Astrocyte (in vitro differentiated cells and primary cell): ENCODE measurements around the gene C8A. TPM values are rescaled to one million over a fixed set of nuclear protein-coding genes. Genes with fewer than 3 reads are reported as not detected.

ENCODE experiments used
- DNase-seq: peaks from one replicate; pipeline ENCODE4 v3.0.0-alpha.2; 2010; ENCODE audit warnings: low read depth
- FAIRE-seq: peaks from 2 replicates; lab custom pipeline; 2011; peaks lifted over from hg19 to GRCh38; lab: Jason Lieb, UNC
- H2AFZ ChIP-seq: 2 replicates; pipeline ENCODE4 v1.6.0; 2012; ENCODE audit warnings: low read depth, low read length, inconsistent platforms
- H3K27ac ChIP-seq: 2 replicates; pipeline ENCODE4 v1.5.1; 2011; ENCODE audit warnings: low read depth, low read length, inconsistent platforms
- H3K27me3 ChIP-seq: 2 replicates; pipeline ENCODE4 v1.6.0; 2011; ENCODE audit warnings: low read length, inconsistent platforms; ENCODE audit not compliant: insufficient read depth
- H3K36me3 ChIP-seq: 2 replicates; pipeline ENCODE4 v1.5.1; 2011; ENCODE audit warnings: low read length, inconsistent platforms; ENCODE audit not compliant: insufficient read depth
- H3K4me1 ChIP-seq: 2 replicates; pipeline ENCODE4 v1.5.1; 2011; ENCODE audit warnings: low read length, inconsistent platforms; ENCODE audit not compliant: insufficient read depth
- H3K4me2 ChIP-seq: 2 replicates; pipeline ENCODE4 v1.6.0; 2012; ENCODE audit warnings: low read length, inconsistent platforms
- H3K4me3 ChIP-seq: 2 replicates; pipeline ENCODE4 v1.5.1; 2011; ENCODE audit warnings: low read depth, mild to moderate bottlenecking, low read length, inconsistent platforms; ENCODE audit not compliant: insufficient read depth
- H3K79me2 ChIP-seq: 2 replicates; pipeline ENCODE4 v1.6.0; 2012; ENCODE audit warnings: mild to moderate bottlenecking, low read length, inconsistent platforms; ENCODE audit not compliant: insufficient read depth
- H3K9ac ChIP-seq: 2 replicates; pipeline ENCODE4 v1.6.0; 2012; ENCODE audit warnings: mild to moderate bottlenecking, low read length, inconsistent platforms
- H3K9me3 ChIP-seq: 2 replicates; pipeline ENCODE4 v1.5.1; 2012; ENCODE audit warnings: low read depth, mild to moderate bottlenecking, low read length, inconsistent platforms; ENCODE audit not compliant: insufficient read depth
- H4K20me1 ChIP-seq: 2 replicates; pipeline ENCODE4 v1.6.0; 2012; ENCODE audit warnings: low read length, inconsistent platforms; ENCODE audit not compliant: insufficient read depth
- H3K27ac Mint-ChIP-seq: one replicate; pipeline ENCODE4 v1.8.0; 2021; ENCODE audit warnings: mild to moderate bottlenecking, mixed read lengths; ENCODE audit not compliant: unreplicated experiment
- H3K27me3 Mint-ChIP-seq: one replicate; pipeline ENCODE4 v1.8.0; 2021; ENCODE audit warnings: low read depth, mixed read lengths; ENCODE audit not compliant: unreplicated experiment
- H3K36me3 Mint-ChIP-seq: one replicate; pipeline ENCODE4 v1.8.0; 2021; ENCODE audit warnings: low read depth, mixed read lengths; ENCODE audit not compliant: unreplicated experiment
- H3K4me1 Mint-ChIP-seq: one replicate; pipeline ENCODE4 v1.8.0; 2021; ENCODE audit warnings: low read depth, mixed read lengths; ENCODE audit not compliant: unreplicated experiment
- H3K4me3 Mint-ChIP-seq: one replicate; pipeline ENCODE4 v1.8.0; 2021; ENCODE audit warnings: mild to moderate bottlenecking, moderate library complexity, mixed read lengths; ENCODE audit not compliant: unreplicated experiment
- H3K9me3 Mint-ChIP-seq: one replicate; pipeline ENCODE4 v1.8.0; 2021; ENCODE audit warnings: mild to moderate bottlenecking, mixed read lengths; ENCODE audit not compliant: unreplicated experiment
- CTCF ChIP-seq: IDR thresholded peaks from 2 replicates; pipeline ENCODE4 v1.5.1; 2011; ENCODE audit warnings: low read depth, mild to moderate bottlenecking, inconsistent platforms, low read length, moderate library complexity; ENCODE audit not compliant: insufficient read depth
- EZH2 ChIP-seq: IDR thresholded peaks from 2 replicates; pipeline ENCODE4 v1.6.1; 2012; ENCODE audit warnings: mild to moderate bottlenecking, low read length, inconsistent platforms; ENCODE audit not compliant: insufficient read depth
- total RNA-seq: library from RNA; stranded (reverse); gene quantifications from 2 replicates; pipeline ENCODE4 v1.2.1, GENCODE V29; 2021

C8A gene
- total RNA-seq, 1 donor from 2014 or later: not detected

DNA sequence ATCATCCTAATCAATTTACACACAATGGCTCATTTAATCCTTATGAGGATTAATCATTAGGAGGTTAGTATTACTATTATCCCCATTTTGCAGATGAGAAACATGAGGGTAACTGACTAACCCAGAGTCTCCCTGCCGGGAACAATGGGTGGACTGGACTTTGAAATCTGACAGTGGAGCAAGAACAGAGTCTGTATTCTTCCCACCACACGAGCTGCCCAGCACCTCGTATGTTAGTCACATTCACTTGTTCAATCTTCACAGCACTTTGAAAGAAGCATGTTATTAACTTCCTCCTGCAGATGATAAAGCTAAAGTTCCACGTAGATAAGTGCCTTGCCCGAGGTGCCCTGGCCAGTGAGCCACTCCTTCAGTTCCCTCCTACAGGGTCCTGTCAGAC lies 98.8 kb downstream of the C8A start:
- Histone ChIP-seq H3K4me1 (no peaks in the 10 kb centered on the region), H3K4me2 (no peak overlapping the region), H3K27me3 (no peaks in the 10 kb centered on the region), H3K4me3 (no peak overlapping the region), H3K9ac (no peak overlapping the region), H4K20me1 (no peaks in the 10 kb centered on the region), H3K36me3 (no peaks in the 10 kb centered on the region), H3K9me3 (peaks cover 3% of the 10 kb centered on the region), H3K79me2 (no peaks in the 10 kb centered on the region), H3K27ac (no peak overlapping the region), H2AFZ (no peak overlapping the region)
- TF ChIP-seq CTCF (no peak), EZH2 (no peak)
- H3K9me3 Mint-ChIP-seq: no peaks in the 10 kb centered on the region
- H3K36me3 Mint-ChIP-seq: no peaks in the 10 kb centered on the region
- H3K4me3 Mint-ChIP-seq: no peak overlapping the region
- H3K27ac Mint-ChIP-seq: no peak overlapping the region
- H3K27me3 Mint-ChIP-seq: peaks cover 22% of the 10 kb centered on the region
- DNase-seq: no peak
- peaks cover 4% of the 10 kb centered on the region for H3K4me1 Mint-ChIP-seq
- FAIRE-seq: no peak

GRCh38 chr1:56954664-56955063 lies 100.1 kb downstream of the C8A start:
- Mint-ChIP-seq H3K36me3 (no peaks in the 10 kb centered on the region), H3K9me3 (peaks cover 6% of the 10 kb centered on the region), H3K27me3 (peaks cover 22% of the 10 kb centered on the region), H3K27ac (no peak overlapping the region), H3K4me3 (no peak overlapping the region), H3K4me1 (peaks cover 4% of the 10 kb centered on the region)
- Histone ChIP-seq H3K9me3 (peaks cover 3% of the 10 kb centered on the region), H3K4me3 (no peak overlapping the region), H4K20me1 (no peaks in the 10 kb centered on the region), H3K27me3 (no peaks in the 10 kb centered on the region), H3K4me2 (no peak overlapping the region), H3K9ac (no peak overlapping the region), H3K36me3 (no peaks in the 10 kb centered on the region), H3K27ac (no peak overlapping the region), H2AFZ (no peak overlapping the region), H3K79me2 (no peaks in the 10 kb centered on the region), H3K4me1 (no peaks in the 10 kb centered on the region)
- TF ChIP-seq CTCF (no peak), EZH2 (no peak)
- FAIRE-seq (no peak), DNase-seq (no peak)

- Histone ChIP-seq H2AFZ (no peak overlapping the region), H3K36me3 (no peaks in the 10 kb centered on the region), H3K4me3 (no peak overlapping the region), H3K4me1 (no peaks in the 10 kb centered on the region), H3K27me3 (no peaks in the 10 kb centered on the region), H3K27ac (no peak overlapping the region), H3K9me3 (no peaks in the 10 kb centered on the region), H3K9ac (no peak overlapping the region), H3K4me2 (no peak overlapping the region), H3K79me2 (no peaks in the 10 kb centered on the region), H4K20me1 (no peaks in the 10 kb centered on the region)
- Mint-ChIP-seq H3K4me1 (peaks cover 4% of the 10 kb centered on the region), H3K27me3 (peaks cover 13% of the 10 kb centered on the region), H3K4me3 (no peak overlapping the region), H3K27ac (no peak overlapping the region), H3K36me3 (no peaks in the 10 kb centered on the region), H3K9me3 (peaks cover 6% of the 10 kb centered on the region)
- DNase-seq: no peak
- no peak for FAIRE-seq
- TF ChIP-seq EZH2: no peak
- TF ChIP-seq CTCF: no peak
Measured at GRCh38 chr1:56957931-56958330, 103.3 kb downstream of the C8A start.
